ENCODE data around the gene FCSK.

The FCSK gene

DNA sequence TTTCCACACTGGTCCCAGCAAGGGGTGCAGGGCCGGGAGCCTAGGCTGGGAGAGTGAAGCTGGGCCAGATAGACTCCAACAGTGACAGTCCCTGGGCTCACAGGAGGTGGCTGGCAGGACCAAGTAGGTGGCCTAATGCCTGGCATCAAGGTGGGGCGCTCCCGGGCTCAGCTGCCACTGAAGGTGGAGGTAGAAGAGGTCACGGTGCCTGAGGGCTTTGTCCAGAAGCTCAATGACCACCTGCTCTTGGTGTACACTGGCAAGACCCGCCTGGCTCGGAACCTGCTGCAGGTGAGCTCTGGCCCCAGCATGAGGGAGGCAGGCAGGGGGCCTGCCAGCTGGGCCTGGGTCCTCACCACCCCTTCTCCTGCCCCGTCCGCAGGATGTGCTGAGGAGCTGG lies 23.8 kb downstream of the FCSK start:
- no peak for TF ChIP-seq EZH2phosphoT487 (conservative IDR thresholded peaks at IDR 0.05; ENCODE audit: low read length)
- TF ChIP-seq, protein P1, sequence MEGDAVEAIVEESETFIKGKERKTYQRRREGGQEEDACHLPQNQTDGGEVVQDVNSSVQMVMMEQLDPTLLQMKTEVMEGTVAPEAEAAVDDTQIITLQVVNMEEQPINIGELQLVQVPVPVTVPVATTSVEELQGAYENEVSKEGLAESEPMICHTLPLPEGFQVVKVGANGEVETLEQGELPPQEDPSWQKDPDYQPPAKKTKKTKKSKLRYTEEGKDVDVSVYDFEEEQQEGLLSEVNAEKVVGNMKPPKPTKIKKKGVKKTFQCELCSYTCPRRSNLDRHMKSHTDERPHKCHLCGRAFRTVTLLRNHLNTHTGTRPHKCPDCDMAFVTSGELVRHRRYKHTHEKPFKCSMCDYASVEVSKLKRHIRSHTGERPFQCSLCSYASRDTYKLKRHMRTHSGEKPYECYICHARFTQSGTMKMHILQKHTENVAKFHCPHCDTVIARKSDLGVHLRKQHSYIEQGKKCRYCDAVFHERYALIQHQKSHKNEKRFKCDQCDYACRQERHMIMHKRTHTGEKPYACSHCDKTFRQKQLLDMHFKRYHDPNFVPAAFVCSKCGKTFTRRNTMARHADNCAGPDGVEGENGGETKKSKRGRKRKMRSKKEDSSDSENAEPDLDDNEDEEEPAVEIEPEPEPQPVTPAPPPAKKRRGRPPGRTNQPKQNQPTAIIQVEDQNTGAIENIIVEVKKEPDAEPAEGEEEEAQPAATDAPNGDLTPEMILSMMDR (IDR thresholded peaks at IDR 0.05; ENCODE audit: insufficient read depth, low read length, poor library complexity, severe bottlenecking): no peak
- H3K9ac ChIP-seq (ENCODE audit: low read length): no peak overlapping the region
- H3K27ac ChIP-seq (ENCODE audit: low read depth, low read length): no peak overlapping the region
- no peaks in the 10 kb centered on the region for H4K20me1 ChIP-seq (ENCODE audit: low read depth, low read length)
- H3K27me3 ChIP-seq (ENCODE audit: low read length): no peaks in the 10 kb centered on the region
- H3K4me3 ChIP-seq (ENCODE audit: insufficient read depth, low read length, poor library complexity, severe bottlenecking): no peak overlapping the region
- H3K79me2 ChIP-seq (ENCODE audit: insufficient read depth, low read length): no peaks in the 10 kb centered on the region
- no peaks in the 10 kb centered on the region for H3K9me2 ChIP-seq (replicated peaks; ENCODE audit: insufficient read depth, low read length)
- H3K36me3 ChIP-seq (ENCODE audit: low read length): no peaks in the 10 kb centered on the region
- no peaks in the 10 kb centered on the region for H3F3A ChIP-seq (ENCODE audit: insufficient read depth)
- H3K9me3 ChIP-seq (ENCODE audit: insufficient read depth, low read length): no peaks in the 10 kb centered on the region
- no peak overlapping the region for H2AFZ ChIP-seq (ENCODE audit: low read depth, low read length, severe bottlenecking)
- no peak overlapping the region for H3K4me2 ChIP-seq (ENCODE audit: low read depth, low read length, poor library complexity, severe bottlenecking)

- Histone ChIP-seq H3K27ac (ENCODE audit: low read depth, low read length) (no peak overlapping the region), H4K20me1 (ENCODE audit: low read depth, low read length) (no peaks in the 10 kb centered on the region), H3K79me2 (ENCODE audit: insufficient read depth, low read length) (no peaks in the 10 kb centered on the region), H3K9me2 (replicated peaks; ENCODE audit: insufficient read depth, low read length) (no peaks in the 10 kb centered on the region), H3F3A (ENCODE audit: insufficient read depth) (no peaks in the 10 kb centered on the region), H3K9me3 (ENCODE audit: insufficient read depth, low read length) (no peaks in the 10 kb centered on the region), H3K36me3 (ENCODE audit: low read length) (no peaks in the 10 kb centered on the region), H2AFZ (ENCODE audit: low read depth, low read length, severe bottlenecking) (no peak overlapping the region), H3K4me2 (ENCODE audit: low read depth, low read length, poor library complexity, severe bottlenecking) (no peak overlapping the region), H3K9ac (ENCODE audit: low read length) (no peak overlapping the region), H3K4me3 (ENCODE audit: insufficient read depth, low read length, poor library complexity, severe bottlenecking) (no peak overlapping the region), H3K27me3 (ENCODE audit: low read length) (no peaks in the 10 kb centered on the region)
- TF ChIP-seq, protein P1 (IDR thresholded peaks at IDR 0.05; ENCODE audit: insufficient read depth, low read length, poor library complexity, severe bottlenecking): no peak
- no peak for TF ChIP-seq EZH2phosphoT487 (conservative IDR thresholded peaks at IDR 0.05; ENCODE audit: low read length)
Observed at GRCh38 chr16:70478912-70479341, 24.5 kb downstream of the FCSK start.

- H3K9me3 ChIP-seq (ENCODE audit: insufficient read depth, low read length): no peaks in the 10 kb centered on the region
- H3K9me2 ChIP-seq (replicated peaks; ENCODE audit: insufficient read depth, low read length): no peaks in the 10 kb centered on the region
- H3F3A ChIP-seq (ENCODE audit: insufficient read depth): 0 out of 2 replicates have a peak, but pooled peaks cover 8% of the 10 kb centered on the region
- no peaks in the 10 kb centered on the region for H3K79me2 ChIP-seq (ENCODE audit: insufficient read depth, low read length)
- H2AFZ ChIP-seq (ENCODE audit: low read depth, low read length, severe bottlenecking): no peak overlapping the region
- H3K9ac ChIP-seq (ENCODE audit: low read length): no peak overlapping the region
- no peaks in the 10 kb centered on the region for H4K20me1 ChIP-seq (ENCODE audit: low read depth, low read length)
- no peaks in the 10 kb centered on the region for H3K36me3 ChIP-seq (ENCODE audit: low read length)
- H3K27ac ChIP-seq (ENCODE audit: low read depth, low read length): no peak overlapping the region
- no peak overlapping the region for H3K4me2 ChIP-seq (ENCODE audit: low read depth, low read length, poor library complexity, severe bottlenecking)
- no peaks in the 10 kb centered on the region for H3K27me3 ChIP-seq (ENCODE audit: low read length)
- TF ChIP-seq, protein P1 (IDR thresholded peaks at IDR 0.05; ENCODE audit: insufficient read depth, low read length, poor library complexity, severe bottlenecking): no peak
- no peak for TF ChIP-seq EZH2phosphoT487 (conservative IDR thresholded peaks at IDR 0.05; ENCODE audit: low read length)
- H3K4me3 ChIP-seq (ENCODE audit: insufficient read depth, low read length, poor library complexity, severe bottlenecking): no peak overlapping the region
Observed at GRCh38 chr16:70480127-70481105, 26.0 kb downstream of the FCSK start.

All from SU-DHL-6 (cell line).